ENCODE measurements around the gene OR5M10. TPM values are rescaled to one million over a fixed set of nuclear protein-coding genes. Genes with fewer than 3 reads are reported as not detected.
"Not testable (repeated sequence)": the region's sequence is repeated elsewhere in the genome, so short reads cannot be mapped to it uniquely, and the experiment has no call there.

Gene OR5M10
- not detected for total RNA-seq
- long read RNA-seq, result 0 reads

DNA sequence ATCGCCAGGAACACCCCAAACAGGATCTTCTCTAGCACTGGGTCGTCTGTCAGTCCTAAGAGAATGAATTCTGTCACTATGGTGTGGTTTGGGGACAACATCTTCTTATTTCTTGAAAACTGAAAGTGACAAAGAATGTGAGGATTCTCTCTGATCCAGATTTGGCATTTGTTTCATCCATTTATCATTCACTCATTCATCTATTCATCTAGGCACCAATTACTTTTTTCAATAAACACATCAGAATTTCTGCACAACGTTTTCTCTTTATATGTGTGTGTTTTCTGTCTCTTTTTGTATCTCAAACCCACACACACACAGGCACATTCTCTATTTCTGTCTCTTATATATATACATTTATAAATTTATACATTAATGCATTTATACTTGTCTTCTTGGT, at the start of gene OR5M10:
Gene OR5M10 (minus strand): TSS at position 101 of the 400 bp plus-strand sequence. CDS start 0 bp downstream, at position 101.
- Histone ChIP-seq H3K27ac (replicated peaks) (no peak within 1 kb of the TSS), H3K4me1 (no peaks in the 10 kb centered on the region), H3K27me3 (ENCODE audit: low read depth) (no peaks in the 10 kb centered on the region), H3K9me3 (replicated peaks) (no peaks in the 10 kb centered on the region), H3K4me3 (no peak within 1 kb of the TSS), H3K36me3 (no peaks in the 10 kb centered on the region)
- TF ChIP-seq, protein P1, sequence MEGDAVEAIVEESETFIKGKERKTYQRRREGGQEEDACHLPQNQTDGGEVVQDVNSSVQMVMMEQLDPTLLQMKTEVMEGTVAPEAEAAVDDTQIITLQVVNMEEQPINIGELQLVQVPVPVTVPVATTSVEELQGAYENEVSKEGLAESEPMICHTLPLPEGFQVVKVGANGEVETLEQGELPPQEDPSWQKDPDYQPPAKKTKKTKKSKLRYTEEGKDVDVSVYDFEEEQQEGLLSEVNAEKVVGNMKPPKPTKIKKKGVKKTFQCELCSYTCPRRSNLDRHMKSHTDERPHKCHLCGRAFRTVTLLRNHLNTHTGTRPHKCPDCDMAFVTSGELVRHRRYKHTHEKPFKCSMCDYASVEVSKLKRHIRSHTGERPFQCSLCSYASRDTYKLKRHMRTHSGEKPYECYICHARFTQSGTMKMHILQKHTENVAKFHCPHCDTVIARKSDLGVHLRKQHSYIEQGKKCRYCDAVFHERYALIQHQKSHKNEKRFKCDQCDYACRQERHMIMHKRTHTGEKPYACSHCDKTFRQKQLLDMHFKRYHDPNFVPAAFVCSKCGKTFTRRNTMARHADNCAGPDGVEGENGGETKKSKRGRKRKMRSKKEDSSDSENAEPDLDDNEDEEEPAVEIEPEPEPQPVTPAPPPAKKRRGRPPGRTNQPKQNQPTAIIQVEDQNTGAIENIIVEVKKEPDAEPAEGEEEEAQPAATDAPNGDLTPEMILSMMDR (IDR thresholded peaks at IDR 0.05; ENCODE audit: borderline replicate concordance), result no peak
- no peak for DNase-seq
- intact Hi-C loops (cut with micrococcal nuclease), result no loop called here

DNA sequence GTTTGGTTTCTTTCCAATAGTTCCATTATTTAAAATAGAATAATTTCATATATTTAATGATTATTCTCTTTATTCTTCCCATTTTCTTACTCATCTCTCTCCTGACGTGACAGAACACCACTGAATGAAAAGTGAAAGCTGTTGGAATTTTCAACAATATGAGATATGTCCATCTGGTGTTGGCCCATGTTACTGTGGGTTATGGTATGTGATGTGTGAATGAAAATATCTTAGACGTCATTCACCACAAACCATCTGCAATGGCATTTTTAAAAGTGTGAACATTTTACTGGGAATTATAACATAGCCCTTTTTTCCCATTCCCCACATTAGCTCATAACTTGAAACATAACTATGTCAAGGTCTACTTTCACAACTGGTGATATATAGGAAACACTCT, 48.4 kb upstream of the OR5M10 start:
- Histone ChIP-seq H3K27ac (replicated peaks) (no peak overlapping the region), H3K4me1 (no peaks in the 10 kb centered on the region), H3K4me3 (no peak overlapping the region), H3K9me3 (replicated peaks) (no peaks in the 10 kb centered on the region), H3K36me3 (no peaks in the 10 kb centered on the region), H3K27me3 (ENCODE audit: low read depth) (no peaks in the 10 kb centered on the region)
- intact Hi-C loops (cut with micrococcal nuclease), result no loop called here
- TF ChIP-seq, protein P1 (IDR thresholded peaks at IDR 0.05; ENCODE audit: borderline replicate concordance), result no peak
- DNase-seq, result no peak

DNA sequence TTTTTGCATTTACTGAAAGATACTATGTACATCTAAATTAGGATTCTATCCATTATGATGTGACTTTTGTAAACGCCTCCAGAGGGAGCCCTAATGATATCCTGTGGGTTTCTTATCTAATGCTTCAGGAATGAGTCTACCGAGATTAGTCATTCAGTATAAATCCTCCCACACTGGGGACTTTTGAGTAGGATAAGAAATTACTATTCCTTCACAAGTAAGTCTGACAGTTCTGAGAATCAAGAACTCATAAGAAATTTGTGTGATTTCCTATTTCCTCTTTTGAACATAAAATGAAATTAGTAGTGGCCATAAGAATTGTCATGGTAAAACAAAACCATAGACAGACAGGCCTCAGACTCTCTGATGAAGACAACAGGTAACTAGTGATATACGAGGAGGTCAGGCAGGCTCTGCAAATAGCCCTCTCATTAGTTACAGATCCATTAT, 47.2 kb upstream of the OR5M10 start:
- Histone ChIP-seq H3K4me1 (no peaks in the 10 kb centered on the region), H3K4me3 (no peak overlapping the region), H3K9me3 (replicated peaks) (no peaks in the 10 kb centered on the region), H3K36me3 (no peaks in the 10 kb centered on the region), H3K27me3 (ENCODE audit: low read depth) (no peaks in the 10 kb centered on the region), H3K27ac (replicated peaks) (no peak overlapping the region)
- intact Hi-C loops (cut with micrococcal nuclease), result no loop called here
- TF ChIP-seq, protein P1 (IDR thresholded peaks at IDR 0.05; ENCODE audit: borderline replicate concordance), result peak; percentile 45
- DNase-seq, result no peak

DNA sequence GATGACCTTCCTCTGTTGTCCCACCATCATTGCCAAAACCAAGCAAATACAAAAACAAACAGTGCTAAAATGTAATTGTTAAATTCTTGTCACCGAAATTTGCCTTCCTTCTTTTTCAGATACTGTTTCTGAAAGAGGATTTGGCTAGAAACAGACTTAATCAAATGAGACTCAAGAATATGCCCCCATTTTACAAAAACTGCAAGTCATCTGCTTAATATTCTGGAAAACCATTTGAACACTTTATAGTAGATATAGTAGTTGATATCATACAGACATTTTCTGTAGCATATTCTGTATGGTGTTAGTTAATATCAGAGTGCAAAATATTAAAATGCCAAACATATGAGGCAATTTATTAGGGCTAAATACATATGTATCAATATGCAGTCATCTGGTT, 33.7 kb upstream of the OR5M10 start:
- DNase-seq, result no peak
- no peaks in the 10 kb centered on the region for H3K36me3 ChIP-seq
- intact Hi-C loops (cut with micrococcal nuclease), result no loop called here
- no peak overlapping the region for H3K27ac ChIP-seq (replicated peaks)
- TF ChIP-seq, protein P1 (IDR thresholded peaks at IDR 0.05; ENCODE audit: borderline replicate concordance), result no peak
- H3K4me3 ChIP-seq, result no peak overlapping the region
- H3K27me3 ChIP-seq (ENCODE audit: low read depth), result no peaks in the 10 kb centered on the region
- no peaks in the 10 kb centered on the region for H3K4me1 ChIP-seq
- no peaks in the 10 kb centered on the region for H3K9me3 ChIP-seq (replicated peaks)

DNA sequence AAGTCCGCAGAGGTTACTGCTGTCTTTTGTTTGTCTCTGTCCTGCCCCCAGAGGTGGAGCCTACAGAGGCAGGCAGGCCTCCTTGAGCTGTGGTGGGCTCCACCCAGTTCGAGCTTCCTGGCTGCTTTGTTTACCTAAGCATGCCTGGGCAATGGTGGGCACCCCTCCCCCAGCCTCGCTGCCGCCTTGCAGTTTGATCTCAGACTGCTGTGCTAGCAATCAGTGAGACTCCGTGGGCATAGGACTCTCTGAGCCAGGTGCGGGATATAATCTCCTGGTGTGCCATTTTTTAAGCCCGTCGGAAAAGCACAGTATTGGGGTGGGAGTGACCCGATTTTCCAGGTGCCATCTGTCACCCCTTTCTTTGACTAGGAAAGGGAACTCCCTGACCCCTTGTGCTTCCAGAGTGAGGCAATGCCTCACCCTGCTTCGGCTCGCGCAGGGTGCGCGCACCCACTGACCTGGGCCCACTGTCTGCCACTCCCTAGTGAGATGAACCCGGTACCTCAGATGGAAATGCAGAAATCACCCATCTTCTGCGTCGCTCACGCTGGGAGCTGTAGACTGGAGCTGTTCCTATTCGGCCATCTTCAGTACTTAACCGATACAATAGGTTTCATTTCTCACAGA, 14.7 kb upstream of the OR5M10 start:
- H3K27me3 ChIP-seq (ENCODE audit: low read depth); H3K27ac ChIP-seq (replicated peaks); DNase-seq; H3K36me3 ChIP-seq; intact Hi-C loops (cut with micrococcal nuclease); H3K4me3 ChIP-seq; H3K4me1 ChIP-seq: not testable (repeated sequence)
- peaks cover 18% of the 10 kb centered on the region for H3K9me3 ChIP-seq (replicated peaks)

DNA sequence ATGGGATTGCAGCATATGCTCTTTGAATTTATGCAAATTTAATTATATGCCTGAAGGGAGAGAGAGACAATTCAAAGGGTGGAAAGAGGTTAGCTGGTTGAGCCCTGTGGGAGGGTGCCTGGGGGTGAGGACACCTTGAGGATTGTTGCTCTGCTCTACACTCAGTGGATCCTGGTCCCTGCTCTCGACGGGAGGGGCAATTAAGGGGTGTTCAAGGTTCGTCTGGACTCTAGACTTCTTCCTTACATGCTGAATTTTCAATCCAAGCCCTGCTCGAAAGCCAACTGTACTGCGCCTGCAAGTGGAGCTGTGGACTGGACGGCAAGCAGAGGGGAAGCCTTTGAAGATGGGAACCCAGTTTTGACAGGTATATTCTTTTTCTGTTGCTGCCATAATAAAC, 18.9 kb downstream of the OR5M10 start:
- TF ChIP-seq, protein P1 (IDR thresholded peaks at IDR 0.05; ENCODE audit: borderline replicate concordance), result no peak
- Histone ChIP-seq H3K4me3 (no peak overlapping the region), H3K36me3 (no peaks in the 10 kb centered on the region), H3K27ac (replicated peaks) (no peak overlapping the region), H3K27me3 (ENCODE audit: low read depth) (no peaks in the 10 kb centered on the region), H3K4me1 (no peaks in the 10 kb centered on the region), H3K9me3 (replicated peaks) (peaks cover 7% of the 10 kb centered on the region)
- intact Hi-C loops (cut with micrococcal nuclease), result no loop called here
- DNase-seq, result no peak

DNA sequence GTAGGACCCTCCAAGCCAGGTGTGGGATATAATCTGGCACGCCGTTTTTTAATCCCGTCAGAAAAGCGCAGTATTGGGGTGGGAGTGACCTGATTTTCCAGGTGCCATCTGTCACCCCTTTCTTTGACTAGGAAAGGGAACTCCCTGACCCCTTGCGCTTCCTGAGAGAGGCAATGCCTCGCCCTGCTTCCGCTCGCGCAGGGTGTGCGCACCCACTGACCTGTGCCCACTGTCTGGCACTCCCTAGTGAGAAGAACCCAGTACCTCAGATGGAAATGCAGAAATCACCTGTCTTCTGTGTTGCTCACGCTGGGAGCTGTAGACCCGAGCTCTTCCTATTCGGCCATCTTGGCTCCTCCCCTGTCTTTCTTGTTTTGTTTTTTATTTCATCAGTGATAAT, 22.8 kb downstream of the OR5M10 start:
- intact Hi-C loops (cut with micrococcal nuclease); H3K9me3 ChIP-seq (replicated peaks); H3K4me3 ChIP-seq; DNase-seq; H3K4me1 ChIP-seq; H3K36me3 ChIP-seq; H3K27me3 ChIP-seq (ENCODE audit: low read depth); H3K27ac ChIP-seq (replicated peaks): not testable (repeated sequence)
